Heart left ventricle (tissue), 16 donors: Measurements from ENCODE around the gene INTS2. TPM values are rescaled to one million over a fixed set of nuclear protein-coding genes. Genes with fewer than 3 reads are reported as not detected.
"Not testable (repeated sequence)": the region's sequence is repeated elsewhere in the genome, so short reads cannot be mapped to it uniquely, and the experiment has no call there.

Experiments
- ATAC-seq, 4 donors: fragments of 200-7000 bp; cut with Tn5 transposase; one replicate each; pipeline ENCODE4 v1.9.1; 2020 to 2022; ENCODE audit warnings: moderate library complexity in 4 of 4, mild to moderate bottlenecking in 3 of 4, moderate number of reproducible peaks in 1 of 4
- DNase-seq, 5 donors: peaks; one replicate each; pipeline ENCODE4 v3.0.0-alpha.2; 2020
- H3K27ac ChIP-seq, 12 donors: fragments of 200-600 bp; sonication (generic) in 4 of 12; one replicate each; pipeline versions ENCODE4 v1.5.0 to v1.8.0; 2016 to 2022; ENCODE audit warnings: mild to moderate bottlenecking in 2 of 12
- H3K27me3 ChIP-seq, 9 donors: fragments of 200-600 bp; sonication (generic) in 2 of 9; one replicate each; pipeline versions ENCODE4 v1.5.1 to v1.8.0; 2016 to 2022; ENCODE audit warnings: mild to moderate bottlenecking in 3 of 9
- H3K36me3 ChIP-seq, 9 donors: fragments of 200-600 bp; sonication (generic) in 2 of 9; one replicate each; pipeline versions ENCODE4 v1.5.0 to v1.8.0; 2018 to 2022; ENCODE audit warnings: mild to moderate bottlenecking in 2 of 9
- H3K4me1 ChIP-seq, 12 donors: fragments of 200-600 bp; sonication (generic) in 4 of 12; one replicate each; pipeline versions ENCODE4 v1.5.0 to v1.8.0; 2016 to 2022; ENCODE audit warnings: mild to moderate bottlenecking in 3 of 12
- H3K4me3 ChIP-seq, 12 donors: fragments of 200-600 bp; sonication (generic) in 4 of 12; one replicate each; pipeline versions ENCODE4 v1.5.0 to v1.8.0; 2017 to 2022; ENCODE audit warnings: mild to moderate bottlenecking in 9 of 12, moderate library complexity in 4 of 12
- H3K9me3 ChIP-seq, 12 donors: fragments of 200-600 bp; sonication (generic) in 4 of 12; one replicate each; pipeline versions ENCODE4 v1.5.0 to v1.8.0; 2016 to 2022; ENCODE audit warnings: mild to moderate bottlenecking in 1 of 12
- CTCF ChIP-seq, 12 donors: fragments of 200-600 bp; sonication (generic) in 4 of 12; IDR thresholded peaks; one replicate each; pipeline versions ENCODE4 v1.5.0 to v1.8.0; 2018 to 2022; ENCODE audit warnings: antibody characterized with exemption in 12 of 12, mild to moderate bottlenecking in 5 of 12
- POLR2A ChIP-seq, 2 donors: fragments of 450-650 bp; IDR thresholded peaks; one replicate each; pipeline ENCODE4 v1.6.1; 2017; ENCODE audit warnings: antibody characterized with exemption in 2 of 2, mild to moderate bottlenecking in 2 of 2, moderate library complexity in 2 of 2
- WGBS, 4 donors: extraction: QIAGEN DNeasy Blood & Tissue Kit in 2 of 4; methylation state at CpG; one replicate each; pipeline versions ENCODE4 v1.1.5 to v1.1.7; 2013 to 2018; 5-methylcytosine and 5-hydroxymethylcytosine counted together
- intact Hi-C, 10 donors: fragments of 100-400 bp; cut with DNase I; formaldehyde crosslinking; loops; one replicate each; pipeline versions ENCODE4 v1.11.1 to v1.14.2; 2022
- polyA plus RNA-seq, 2 donors: library from polyadenylated mRNA; stranded (reverse); fragments of 200-250 nt; gene quantifications; one replicate each; pipeline ENCODE4 v1.2.3, GENCODE V29; 2013
- total RNA-seq, 9 donors: library from RNA; depleted of rRNA in 2 of 9; stranded (reverse); fragments of >200 nt in 2 of 9; fragmentation: NEBNext Ultra II Directional in 3 of 9; extraction: Animal tissue kit (Norgen Biotek cat#: 25700) in 3 of 9; gene quantifications; one replicate each; pipeline versions ENCODE4 v1.1.0 to v1.2.4, GENCODE V29; 2016 to 2023
- donor health status: ischemic (EF 13 %, LVEDD 7.1; RV severe dilation, severe dysfunction).
- donor health status: healthy with polysubstance abuse.
- donor health status: DM: no; HTN: yes; CAD: no.
- donor health status: DM: no; HTN: no; CAD: no.
- donor health status: ischemic (EF 25% LVEDD 6.9; RV normal size, moderate dysfunction).
- donor health status: ischemic (EF 25% LVEDD 5.7; RV mildly dilated, moderate dysfunction).
- donor health status: healthy.
- donor health status: DM: yes; HTN: yes; CAD: no.
- donor health status: ischemic (EF 35%, LVEDD 5.7; RV mildly dilated, moderate dysfunction).
- donor health status: nonischemic (EF 11% LVEDD 7.7; RV severe dilation, severe dysfunction).
- donor health status: DM: yes; HTN: yes; CAD: no.
- donor health status: PGD.
- donor health status: ischemic (EF 29% LVEDD 5.4; RV normal size, mild dysfunction).
- donor health status: nonischemic (EF 23%, LVEDD 6.1; RV moderate dilation, normal function).

Gene INTS2
- total and polyA plus RNA-seq, 11 donors = 3.0 to 16.6 (median 9.5) TPM

GRCh38 chr17:61897548-61898180, 30.1 kb downstream of the INTS2 start:
- H3K27ac ChIP-seq = no peak overlapping the region
- no peaks in the 10 kb centered on the region for H3K9me3 ChIP-seq
- WGBS, 4 donors = 92 to 96% (median 94%) methylated on average over 2 of the region's 2 CpGs
- intact Hi-C loops = no loop called here
- TF ChIP-seq POLR2A (IDR thresholded peaks at IDR 0.05) (no peak), CTCF (IDR thresholded peaks at IDR 0.05) (no peak)
- ATAC-seq = no peak
- H3K4me1 ChIP-seq = no peaks in the 10 kb centered on the region
- no peak overlapping the region for H3K4me3 ChIP-seq
- no peak for DNase-seq
- H3K36me3 ChIP-seq = peaks cover 0 to 99% (median 90%) of the 10 kb centered on the region in 9 donors
- H3K27me3 ChIP-seq = no peaks in the 10 kb centered on the region

GRCh38 chr17:61895391-61895790, 32.4 kb downstream of the INTS2 start:
- Histone ChIP-seq H3K27me3 (no peaks in the 10 kb centered on the region), H3K4me3 (no peak overlapping the region), H3K36me3 (peaks cover 0 to 99% (median 92%) of the 10 kb centered on the region in 9 donors), H3K9me3 (no peaks in the 10 kb centered on the region), H3K4me1 (no peaks in the 10 kb centered on the region), H3K27ac (no peak overlapping the region)
- no peak for ATAC-seq
- WGBS, 4 donors = 60 to 85% (median 72%) methylated on average over 2 of the region's 2 CpGs
- no peak for DNase-seq
- intact Hi-C loops = no loop called here
- TF ChIP-seq POLR2A (IDR thresholded peaks at IDR 0.05) (no peak), CTCF (IDR thresholded peaks at IDR 0.05) (no peak)

GRCh38 chr17:61894310-61894709, 33.5 kb downstream of the INTS2 start:
- 85 to 92% (median 87%) methylated on average over 5 of the region's 5 CpGs for WGBS, 4 donors
- H3K27ac ChIP-seq, ATAC-seq, H3K4me1 ChIP-seq, intact Hi-C loops, H3K9me3 ChIP-seq, H3K27me3 ChIP-seq, DNase-seq, H3K4me3 ChIP-seq: not testable (repeated sequence)
- H3K36me3 ChIP-seq = peaks cover 0 to 99% (median 92%) of the 10 kb centered on the region in 9 donors

- intact Hi-C loops, H3K4me1 ChIP-seq, DNase-seq, ATAC-seq, H3K27ac ChIP-seq, H3K9me3 ChIP-seq, H3K27me3 ChIP-seq, H3K4me3 ChIP-seq: not testable (repeated sequence)
- H3K36me3 ChIP-seq = peaks cover 0 to 99% (median 85%) of the 10 kb centered on the region in 9 donors
- 96 to 99% (median 96%) methylated on average over 6 of the region's 6 CpGs for WGBS, 4 donors
These were observed 40.0 kb downstream of the INTS2 start for GRCh38 chr17:61887733-61888132.

GRCh38 chr17:61885865-61886264, 41.9 kb downstream of the INTS2 start:
- ATAC-seq, H3K27ac ChIP-seq, H3K4me1 ChIP-seq, H3K27me3 ChIP-seq, DNase-seq, H3K9me3 ChIP-seq, intact Hi-C loops, H3K4me3 ChIP-seq: not testable (repeated sequence)
- peaks cover 0 to 99% (median 87%) of the 10 kb centered on the region in 9 donors for H3K36me3 ChIP-seq
- 92 to 97% (median 96%) methylated on average over 8 of the region's 8 CpGs for WGBS, 4 donors

GRCh38 chr17:61884864-61885263, 42.9 kb downstream of the INTS2 start:
- intact Hi-C loops = no loop called here
- Histone ChIP-seq H3K4me3 (no peak overlapping the region), H3K27me3 (no peaks in the 10 kb centered on the region), H3K27ac (no peak overlapping the region), H3K9me3 (no peaks in the 10 kb centered on the region), H3K4me1 (no peaks in the 10 kb centered on the region), H3K36me3 (peaks cover 0 to 99% (median 83%) of the 10 kb centered on the region in 9 donors)
- ATAC-seq (no peak), DNase-seq (no peak)
- no peak for TF ChIP-seq POLR2A (IDR thresholded peaks at IDR 0.05)
- no peak for TF ChIP-seq CTCF (IDR thresholded peaks at IDR 0.05)
- WGBS, 4 donors = 96 to 97% (median 96%) methylated on average over 3 of the region's 3 CpGs
